Smooth muscle cell of the brain vasculature (primary cell): ENCODE data around the gene ATG14.
"Not testable (repeated sequence)": the region's sequence is repeated elsewhere in the genome, so short reads cannot be mapped to it uniquely, and the experiment has no call there.

ENCODE experiments used
- DNase-seq: peaks from one replicate; pipeline ENCODE4 v3.0.0-alpha.2; 2012; ENCODE audit warnings: low read depth, low spot score

Gene ATG14

GRCh38 chr14:55386037-55386808 is 25.4 kb downstream of the ATG14 start:
- no peak for DNase-seq

GRCh38 chr14:55384536-55384935 is 27.1 kb downstream of the ATG14 start:
- DNase-seq, result no peak

- DNase-seq, result no peak
Observed at GRCh38 chr14:55383541-55384140, 28.0 kb downstream of the ATG14 start.

- not testable (repeated sequence) for DNase-seq
Observed at GRCh38 chr14:55383056-55383466, 28.6 kb downstream of the ATG14 start.

- DNase-seq, result no peak
Observed at GRCh38 chr14:55382483-55382882, 29.1 kb downstream of the ATG14 start.

- DNase-seq, result no peak
Observed at GRCh38 chr14:55381561-55381960, 30.1 kb downstream of the ATG14 start.

- no peak for DNase-seq
Observed at GRCh38 chr14:55381040-55381439, 30.6 kb downstream of the ATG14 start.

GRCh38 chr14:55377236-55377635 is 34.4 kb downstream of the ATG14 start:
- DNase-seq, result no peak

- DNase-seq, result no peak
Observed at GRCh38 chr14:55374771-55375170, 36.9 kb downstream of the ATG14 start.

- DNase-seq, result no peak
Observed at GRCh38 chr14:55373784-55374705, 37.6 kb downstream of the ATG14 start.

GRCh38 chr14:55372825-55373224 is 38.8 kb downstream of the ATG14 start:
- DNase-seq, result no peak

GRCh38 chr14:55372423-55372822 is 39.2 kb downstream of the ATG14 start:
- DNase-seq, result no peak

- no peak for DNase-seq
Observed at GRCh38 chr14:55370883-55371455, 40.7 kb downstream of the ATG14 start.

GRCh38 chr14:55366271-55366670 is 45.4 kb downstream of the ATG14 start:
- no peak for DNase-seq

- DNase-seq, result no peak
Observed at GRCh38 chr14:55361190-55361589, 50.4 kb downstream of the ATG14 start.

GRCh38 chr14:55359307-55359706 is 52.3 kb downstream of the ATG14 start:
- DNase-seq, result no peak

- no peak for DNase-seq
Observed at GRCh38 chr14:55356913-55357312, 54.7 kb downstream of the ATG14 start.

GRCh38 chr14:55355922-55356321 is 55.7 kb downstream of the ATG14 start:
- DNase-seq, result no peak

- DNase-seq, result no peak
Observed at GRCh38 chr14:55354500-55354899, 57.1 kb downstream of the ATG14 start.

- DNase-seq, result no peak
Observed at GRCh38 chr14:55353686-55354467, 57.8 kb downstream of the ATG14 start.

GRCh38 chr14:55352201-55352600 is 59.4 kb downstream of the ATG14 start:
- DNase-seq, result no peak
